Activated naive CD8-positive, alpha-beta T cell treated with anti-CD3 and anti-CD28 coated beads for 36 hours (primary cell): ENCODE data around the gene CGB1. TPM values are rescaled to one million over a fixed set of nuclear protein-coding genes. Genes with fewer than 3 reads are reported as not detected.
A peak's percentile ranks its signal among the peaks of the same experiment; 100 is the strongest.
"Not testable (repeated sequence)": the region's sequence is repeated elsewhere in the genome, so short reads cannot be mapped to it uniquely, and the experiment has no call there.

Experiments used
- DNase-seq: peaks from one replicate; pipeline ENCODE4 v3.0.0; 2021
- H3K27ac Mint-ChIP-seq: one replicate; pipeline ENCODE4 v1.8.0; 2022; ENCODE audit warnings: mild to moderate bottlenecking, moderate library complexity, mixed read lengths
- H3K27me3 Mint-ChIP-seq: one replicate; pipeline ENCODE4 v1.8.0; 2022; ENCODE audit warnings: mild to moderate bottlenecking, mixed read lengths
- H3K36me3 Mint-ChIP-seq: one replicate; pipeline ENCODE4 v1.8.0; 2021; ENCODE audit warnings: mild to moderate bottlenecking, mixed read lengths
- H3K4me1 Mint-ChIP-seq: one replicate; pipeline ENCODE4 v1.8.0; 2021; ENCODE audit warnings: mixed read lengths
- H3K4me3 Mint-ChIP-seq: one replicate; pipeline ENCODE4 v1.8.0; 2022; ENCODE audit warnings: mild to moderate bottlenecking, moderate library complexity, mixed read lengths
- H3K9me3 Mint-ChIP-seq: one replicate; pipeline ENCODE4 v1.8.0; 2022; ENCODE audit warnings: mixed read lengths
- total RNA-seq, 2 experiments: library from RNA; stranded (reverse); gene quantifications; one replicate each; pipeline ENCODE4 v1.2.3, GENCODE V29; 2021

CGB1 gene
- total RNA-seq, 2 experiments from 2014 or later = not detected

DNA sequence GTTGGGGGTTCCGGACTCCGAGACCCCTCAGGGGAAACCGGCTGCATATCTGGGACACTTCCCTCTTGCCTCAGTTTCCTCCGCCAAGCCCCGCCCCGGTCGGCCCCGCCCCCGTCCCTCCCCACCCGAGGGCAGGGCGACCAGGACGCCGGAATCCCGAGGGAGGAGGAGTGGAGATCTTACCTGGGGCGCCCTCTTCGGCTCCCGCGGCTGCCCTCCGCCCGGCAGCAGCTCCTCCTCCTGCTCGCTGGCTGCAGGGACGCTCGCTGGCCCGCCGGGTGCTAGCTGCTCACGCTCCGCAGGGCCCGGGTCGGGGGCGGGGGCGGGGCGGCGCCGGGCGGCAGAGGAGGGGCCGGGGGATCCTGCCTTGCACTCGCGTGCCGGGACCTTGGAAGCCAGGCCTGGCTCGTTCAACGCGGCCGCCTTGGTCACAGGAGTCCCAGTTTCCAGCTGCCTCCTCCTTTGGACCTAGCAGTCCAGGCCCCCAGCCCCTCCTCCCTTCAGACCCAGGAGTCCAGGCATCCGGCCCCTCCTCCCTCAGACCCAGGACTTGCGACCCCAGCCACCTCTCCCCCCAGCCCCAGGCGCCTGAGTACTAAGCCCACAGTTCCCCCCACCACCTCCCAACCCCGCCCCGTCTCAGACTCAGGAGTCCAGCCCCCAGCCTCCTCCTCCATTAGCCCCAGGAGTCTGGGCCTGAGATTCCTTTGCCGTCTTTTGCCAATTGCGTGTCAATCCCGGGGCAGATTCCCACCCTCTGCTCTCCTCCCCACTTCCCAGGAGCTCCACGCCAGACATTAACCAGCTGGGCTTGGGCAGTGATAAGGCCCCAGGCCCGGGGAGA, 28.3 kb upstream of the CGB1 start, which contains the start of gene NTF4:
Gene NTF4, minus strand, starts transcription at position 51 of the 844 bp plus-strand sequence. CDS start 2,821 bp downstream, outside the sequence.
- Mint-ChIP-seq H3K36me3 (no peaks in the 10 kb centered on the region), H3K27me3 (peaks cover 82% of the 10 kb centered on the region), H3K27ac (no peak within 1 kb of the TSS), H3K4me1 (no peaks in the 10 kb centered on the region), H3K4me3 (no peak within 1 kb of the TSS), H3K9me3 (no peaks in the 10 kb centered on the region)
- no peak for DNase-seq

DNA sequence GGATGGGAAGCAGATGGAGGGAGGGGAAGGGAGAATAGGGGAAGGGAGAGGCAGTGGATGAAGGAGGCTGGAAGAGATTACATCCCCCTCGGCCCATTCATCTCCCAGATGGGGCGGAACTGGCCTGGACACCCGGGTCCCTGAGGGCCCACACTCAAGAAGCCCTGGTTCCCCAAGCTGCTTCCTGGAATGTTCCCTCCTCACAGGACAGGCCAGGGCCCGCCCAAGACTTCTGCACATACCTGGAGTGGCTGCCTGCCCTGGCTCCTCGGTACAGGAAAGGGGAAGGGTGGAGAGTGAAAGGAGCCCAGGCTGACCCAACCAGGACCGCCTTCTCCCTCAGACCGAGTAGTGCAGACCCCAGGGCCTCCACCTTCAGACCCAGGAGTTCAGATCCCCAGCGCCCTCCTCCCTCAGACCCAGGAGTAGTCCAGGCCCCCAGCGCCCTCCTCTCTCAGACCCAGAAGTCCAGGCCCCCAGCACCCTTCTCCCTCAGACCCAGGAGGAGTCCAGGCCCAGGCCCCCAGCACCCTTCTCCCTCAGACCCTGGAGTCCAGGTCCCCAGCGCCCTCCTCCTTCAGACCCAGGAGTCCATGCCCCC, 27.4 kb upstream of the CGB1 start:
- DNase-seq = no peak
- H3K4me1 Mint-ChIP-seq = no peaks in the 10 kb centered on the region
- no peak overlapping the region for H3K27ac Mint-ChIP-seq
- H3K4me3 Mint-ChIP-seq = no peak overlapping the region
- H3K36me3 Mint-ChIP-seq = no peaks in the 10 kb centered on the region
- H3K27me3 Mint-ChIP-seq = peaks cover 84% of the 10 kb centered on the region
- H3K9me3 Mint-ChIP-seq = no peaks in the 10 kb centered on the region

DNA sequence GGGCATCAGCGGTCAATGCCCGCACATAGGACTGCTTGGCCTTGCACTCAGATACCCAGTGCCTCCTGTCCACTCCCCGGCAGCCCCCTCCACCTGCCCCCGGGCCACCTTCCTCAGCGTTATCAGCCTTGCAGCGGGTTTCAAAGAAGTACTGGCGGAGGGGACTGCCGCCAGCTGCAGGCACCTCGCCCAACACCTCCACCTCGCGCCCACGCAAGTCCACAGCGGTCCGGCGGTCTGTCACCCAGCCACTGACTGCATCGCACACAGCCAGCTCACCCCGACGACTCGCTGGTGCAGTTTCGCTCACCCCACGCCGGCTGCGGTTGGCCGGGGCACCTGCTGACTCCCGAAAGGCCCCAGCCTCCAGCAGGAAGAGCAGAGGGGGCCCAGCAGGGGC, 24.8 kb upstream of the CGB1 start:
- no peaks in the 10 kb centered on the region for H3K36me3 Mint-ChIP-seq
- peaks cover 12% of the 10 kb centered on the region for H3K4me1 Mint-ChIP-seq
- H3K4me3 Mint-ChIP-seq = no peak overlapping the region
- no peak overlapping the region for H3K27ac Mint-ChIP-seq
- no peaks in the 10 kb centered on the region for H3K9me3 Mint-ChIP-seq
- DNase-seq = peak; percentile 31
- peaks cover 86% of the 10 kb centered on the region for H3K27me3 Mint-ChIP-seq

GRCh38 chr19:49061000-49061399, 24.3 kb upstream of the CGB1 start:
- Mint-ChIP-seq H3K36me3 (no peaks in the 10 kb centered on the region), H3K4me1 (peaks cover 12% of the 10 kb centered on the region), H3K9me3 (no peaks in the 10 kb centered on the region), H3K27me3 (peaks cover 85% of the 10 kb centered on the region), H3K27ac (no peak overlapping the region), H3K4me3 (no peak overlapping the region)
- no peak for DNase-seq

DNA sequence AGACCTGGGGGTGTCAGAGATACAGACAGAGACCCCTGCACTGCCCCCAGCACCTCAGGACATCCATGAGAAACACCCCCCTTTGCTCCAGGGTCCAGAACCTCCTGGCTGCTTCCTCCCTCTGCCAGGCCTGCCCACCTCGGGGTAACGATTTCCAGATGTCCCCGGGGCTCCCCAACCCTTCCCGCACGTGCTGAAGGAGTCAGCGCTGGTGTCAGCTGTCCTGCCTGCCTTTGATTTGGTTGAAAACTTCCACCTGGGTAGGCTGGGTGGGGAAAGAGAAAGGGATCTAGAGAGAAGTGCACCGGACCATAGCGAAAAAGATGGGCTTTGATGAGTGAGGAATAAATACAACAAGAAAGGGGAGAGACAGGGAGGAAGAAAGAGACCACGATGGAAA, 22.4 kb upstream of the CGB1 start:
- no peak for DNase-seq
- Mint-ChIP-seq H3K27me3 (peaks cover 69% of the 10 kb centered on the region), H3K9me3 (no peaks in the 10 kb centered on the region), H3K4me1 (peaks cover 12% of the 10 kb centered on the region), H3K4me3 (no peak overlapping the region), H3K27ac (no peak overlapping the region), H3K36me3 (no peaks in the 10 kb centered on the region)

DNA sequence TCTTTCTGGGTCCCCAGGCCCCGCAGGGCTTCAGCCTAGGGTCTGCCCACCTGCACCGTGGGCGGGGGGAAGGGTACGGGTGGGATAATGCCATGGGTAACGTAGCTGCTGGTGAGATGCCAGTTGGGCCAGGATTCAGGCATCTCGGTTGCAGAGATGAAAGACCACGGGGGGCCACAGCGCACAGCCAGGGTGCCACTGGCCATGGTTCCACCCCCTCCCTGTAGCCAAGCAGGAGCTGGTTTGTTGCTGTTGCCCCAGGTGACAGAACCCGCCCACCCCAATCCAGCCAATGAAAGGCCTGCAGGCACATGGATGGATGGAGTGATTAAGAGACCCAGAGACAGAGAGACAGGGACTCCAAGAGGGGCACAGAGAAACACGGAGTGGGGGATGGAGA, 21.9 kb upstream of the CGB1 start:
- Mint-ChIP-seq H3K36me3 (no peaks in the 10 kb centered on the region), H3K27me3 (peaks cover 64% of the 10 kb centered on the region), H3K9me3 (no peaks in the 10 kb centered on the region), H3K4me3 (no peak overlapping the region), H3K4me1 (peaks cover 12% of the 10 kb centered on the region), H3K27ac (no peak overlapping the region)
- DNase-seq = peak; percentile 46

DNA sequence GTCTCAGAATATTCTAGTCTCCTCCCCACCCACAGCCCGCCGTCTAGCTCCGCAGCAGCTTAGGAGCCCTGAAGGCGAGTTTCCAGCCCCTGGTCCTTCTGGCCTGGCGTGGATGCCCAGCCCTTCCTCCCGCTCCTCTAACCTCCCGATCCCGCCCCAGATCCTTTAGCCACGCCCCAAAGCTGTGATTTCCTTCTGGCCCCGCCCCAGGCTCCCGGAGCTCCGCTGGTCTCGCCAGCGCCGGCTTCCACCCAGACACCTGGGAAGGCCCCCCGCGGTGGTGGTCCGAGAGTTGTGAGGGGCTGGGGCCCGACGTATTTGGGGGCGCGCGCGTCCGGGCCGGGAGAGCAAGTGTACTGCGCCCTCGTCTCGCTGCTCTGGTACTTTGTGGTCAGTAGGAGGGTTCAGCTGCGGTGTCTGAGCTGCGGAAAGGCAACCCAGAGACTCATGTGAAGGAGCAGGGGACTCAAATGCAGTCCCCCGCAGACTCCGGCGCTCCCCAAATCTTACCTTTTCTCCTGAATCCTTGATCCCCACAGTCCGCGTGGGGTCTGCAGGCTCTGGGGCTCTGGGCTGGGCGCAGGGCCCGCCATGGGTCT, 21.0 kb upstream of the CGB1 start, which contains the start of gene CGB7:
Gene CGB7, minus strand, starts transcription at position 114 of the 599 bp plus-strand sequence. CDS start 2,374 bp downstream, outside the sequence.
- H3K27ac Mint-ChIP-seq = no peak within 1 kb of the TSS
- H3K36me3 Mint-ChIP-seq = no peaks in the 10 kb centered on the region
- peak; percentile 28 for DNase-seq
- H3K4me3 Mint-ChIP-seq = peak within 1 kb of the TSS; percentile 63
- peaks cover 59% of the 10 kb centered on the region for H3K27me3 Mint-ChIP-seq
- no peaks in the 10 kb centered on the region for H3K9me3 Mint-ChIP-seq
- H3K4me1 Mint-ChIP-seq = peaks cover 12% of the 10 kb centered on the region

GRCh38 chr19:49056902-49057596, 20.4 kb upstream of the CGB1 start:
- not testable (repeated sequence) for H3K27ac Mint-ChIP-seq, DNase-seq, H3K36me3 Mint-ChIP-seq, H3K9me3 Mint-ChIP-seq
- Mint-ChIP-seq H3K4me3 (peak overlapping the region; percentile 63), H3K27me3 (peaks cover 57% of the 10 kb centered on the region), H3K4me1 (peaks cover 12% of the 10 kb centered on the region)

- Mint-ChIP-seq H3K36me3 (no peaks in the 10 kb centered on the region), H3K4me3 (peak overlapping the region; percentile 63), H3K9me3 (no peaks in the 10 kb centered on the region), H3K27ac (no peak overlapping the region), H3K27me3 (peaks cover 51% of the 10 kb centered on the region), H3K4me1 (peaks cover 12% of the 10 kb centered on the region)
- DNase-seq = peak; percentile 66
Observed at GRCh38 chr19:49056101-49056901, 19.6 kb upstream of the CGB1 start.

GRCh38 chr19:49050376-49051033, 13.8 kb upstream of the CGB1 start:
- H3K4me3 Mint-ChIP-seq, H3K4me1 Mint-ChIP-seq, H3K9me3 Mint-ChIP-seq, DNase-seq, H3K27ac Mint-ChIP-seq, H3K27me3 Mint-ChIP-seq, H3K36me3 Mint-ChIP-seq: not testable (repeated sequence)

DNA sequence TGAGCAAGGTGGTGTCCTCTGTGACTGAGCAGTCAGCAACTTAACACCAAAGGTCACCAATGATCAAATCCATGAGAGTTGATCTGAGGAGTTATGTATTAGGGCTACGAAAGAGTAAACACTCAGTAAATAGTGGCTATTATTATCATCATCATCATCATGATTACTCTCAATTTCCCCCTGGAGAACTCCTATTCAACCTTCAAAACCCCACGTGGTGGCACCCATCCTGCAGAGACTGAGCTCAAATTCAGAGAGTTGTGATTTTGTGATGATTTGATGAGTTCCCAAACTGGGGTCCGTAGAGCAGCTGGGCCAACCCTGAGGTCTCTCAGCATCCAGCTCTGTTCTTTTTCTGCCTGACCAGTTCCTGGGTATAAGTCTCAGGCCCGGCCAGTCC, 13.1 kb upstream of the CGB1 start:
- H3K4me3 Mint-ChIP-seq, H3K27me3 Mint-ChIP-seq, DNase-seq, H3K9me3 Mint-ChIP-seq, H3K27ac Mint-ChIP-seq, H3K36me3 Mint-ChIP-seq, H3K4me1 Mint-ChIP-seq: not testable (repeated sequence)

DNA sequence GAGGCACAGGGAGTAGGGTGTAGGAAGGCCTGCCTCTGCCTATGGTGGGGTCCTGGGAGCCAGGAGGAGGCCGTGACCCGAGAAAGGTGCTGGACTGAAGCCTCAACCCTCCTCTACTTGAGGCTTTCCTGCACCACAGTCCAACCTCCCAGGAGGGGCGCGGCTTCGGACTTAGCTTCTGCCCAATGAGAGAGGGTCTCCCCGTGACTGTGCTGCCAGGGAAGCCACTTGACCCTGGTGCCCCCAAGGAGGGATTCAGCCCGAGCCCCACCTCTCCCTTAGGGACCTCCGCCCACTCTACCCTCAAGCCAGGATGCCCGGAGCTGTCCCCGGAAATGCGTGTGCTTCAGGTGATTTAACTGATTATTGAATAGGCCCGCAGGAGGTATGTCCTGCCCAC, 12.3 kb upstream of the CGB1 start, which contains the start of gene CGB8:
Gene CGB8, minus strand, starts transcription at position 101 of the 400 bp plus-strand sequence. CDS start 372 bp downstream, outside the sequence.
- not testable (repeated sequence) for H3K36me3 Mint-ChIP-seq, H3K9me3 Mint-ChIP-seq, DNase-seq, H3K4me3 Mint-ChIP-seq, H3K27me3 Mint-ChIP-seq, H3K27ac Mint-ChIP-seq, H3K4me1 Mint-ChIP-seq

DNA sequence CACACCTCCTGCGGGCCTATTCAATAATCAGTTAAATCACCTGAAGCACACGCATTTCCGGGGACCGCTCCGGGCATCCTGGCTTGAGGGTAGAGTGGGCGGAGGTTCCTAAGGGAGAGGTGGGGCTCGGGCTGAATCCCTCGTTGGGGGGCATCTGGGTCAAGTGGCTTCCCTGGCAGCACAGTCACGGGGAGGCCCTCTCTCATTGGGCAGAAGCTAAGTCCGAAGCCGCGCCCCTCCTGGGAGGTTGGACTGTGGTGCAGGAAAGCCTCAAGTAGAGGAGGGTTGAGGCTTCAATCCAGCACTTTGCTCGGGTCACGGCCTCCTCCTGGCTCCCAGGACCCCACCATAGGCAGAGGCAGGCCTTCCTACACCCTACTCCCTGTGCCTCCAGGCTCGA, 6.9 kb upstream of the CGB1 start, which contains the start of gene CGB5:
Gene CGB5, plus strand, starts transcription at position 301 of the 400 bp plus-strand sequence. CDS start 362 bp downstream, outside the sequence.
- not testable (repeated sequence) for H3K27ac Mint-ChIP-seq, H3K4me3 Mint-ChIP-seq, DNase-seq, H3K27me3 Mint-ChIP-seq, H3K36me3 Mint-ChIP-seq, H3K4me1 Mint-ChIP-seq, H3K9me3 Mint-ChIP-seq

DNA sequence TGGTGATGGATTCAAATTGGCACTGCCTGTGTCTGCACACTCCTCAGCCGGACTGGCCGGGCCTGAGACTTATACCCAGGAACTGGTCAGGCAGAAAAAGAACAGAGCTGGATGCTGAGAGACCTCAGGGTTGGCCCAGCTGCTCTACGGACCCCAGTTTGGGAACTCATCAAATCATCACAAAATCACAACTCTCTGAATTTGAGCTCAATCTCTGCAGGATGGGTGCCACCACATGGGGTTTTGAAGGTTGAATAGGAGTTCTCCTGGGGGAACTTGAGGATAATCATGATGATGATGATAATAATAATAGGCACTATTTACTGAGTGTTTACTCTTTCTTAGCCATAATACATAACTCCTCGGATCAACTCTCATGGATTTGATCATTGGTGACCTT, 6.0 kb upstream of the CGB1 start:
- not testable (repeated sequence) for H3K36me3 Mint-ChIP-seq, DNase-seq, H3K4me3 Mint-ChIP-seq, H3K27me3 Mint-ChIP-seq, H3K4me1 Mint-ChIP-seq, H3K27ac Mint-ChIP-seq, H3K9me3 Mint-ChIP-seq
